Right hindlimb (tissue), 1 donor: Measurements from ENCODE around the gene ALDH5A1.

Experiments used
- DNase-seq: peaks from one replicate; pipeline ENCODE4 v3.0.0-alpha.2; 2018

ALDH5A1 gene

GRCh38 chr6:24576447-24576846 is 81.7 kb downstream of the ALDH5A1 start:
- DNase-seq, result no peak

GRCh38 chr6:24581084-24581669 is 86.4 kb downstream of the ALDH5A1 start:
- peak; percentile 71 for DNase-seq

GRCh38 chr6:24583463-24584381 is 89.0 kb downstream of the ALDH5A1 start:
- peak; percentile 47 for DNase-seq

GRCh38 chr6:24584382-24584720 is 89.6 kb downstream of the ALDH5A1 start:
- no peak for DNase-seq
